GM23248 (cell line): Measurements from ENCODE around the gene TRIM2.

Source experiments
- EZH2 ChIP-seq: fragments of 200-600 bp; sonication (generic); IDR thresholded peaks from 2 replicates; pipeline ENCODE4 v1.6.1; 2018; ENCODE audit warnings: antibody characterized with exemption, mild to moderate bottlenecking; ENCODE audit not compliant: insufficient read depth, poor library complexity, severe bottlenecking
- EZH2phosphoT487 ChIP-seq: fragments of 200-600 bp; sonication (generic); IDR thresholded peaks from 2 replicates; pipeline ENCODE4 v1.6.1; 2018; ENCODE audit warnings: antibody characterized with exemption, moderate library complexity, mild to moderate bottlenecking, low read depth; ENCODE audit not compliant: insufficient read depth

DNA sequence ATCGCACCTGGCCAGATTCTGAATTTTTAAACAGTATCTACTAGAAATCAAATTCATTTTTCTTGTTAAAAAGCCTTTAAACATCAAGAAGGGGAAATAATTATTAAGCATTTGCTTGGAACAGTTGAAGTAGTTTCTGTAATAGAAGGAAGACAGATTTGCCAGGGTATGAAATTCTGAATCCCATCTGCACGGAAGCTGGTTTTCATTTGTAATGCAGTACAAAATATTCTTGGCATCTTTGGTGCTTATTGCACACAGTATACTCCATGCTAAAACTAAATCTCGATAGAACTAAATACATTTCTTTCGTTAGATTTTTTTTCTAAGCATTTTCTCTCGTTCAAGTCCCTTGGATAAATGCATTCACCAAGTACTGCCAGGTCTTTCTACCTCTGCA, 25.3 kb downstream of the TRIM2 start:
- no peak for TF ChIP-seq EZH2
- no peak for TF ChIP-seq EZH2phosphoT487
